Stimulated activated CD4-positive, alpha-beta T cell treated with anti-CD3 and anti-CD28 coated beads, TNF-alpha, amount 100 ng/mL, for 48 hours (primary cell): ENCODE results near the gene STYX.

Experiments
- DNase-seq, 3 donors: peaks; one replicate each; pipeline ENCODE4 v3.0.0-alpha.2; 2020; ENCODE audit warnings: low read depth in 3 of 3

The STYX gene

DNA sequence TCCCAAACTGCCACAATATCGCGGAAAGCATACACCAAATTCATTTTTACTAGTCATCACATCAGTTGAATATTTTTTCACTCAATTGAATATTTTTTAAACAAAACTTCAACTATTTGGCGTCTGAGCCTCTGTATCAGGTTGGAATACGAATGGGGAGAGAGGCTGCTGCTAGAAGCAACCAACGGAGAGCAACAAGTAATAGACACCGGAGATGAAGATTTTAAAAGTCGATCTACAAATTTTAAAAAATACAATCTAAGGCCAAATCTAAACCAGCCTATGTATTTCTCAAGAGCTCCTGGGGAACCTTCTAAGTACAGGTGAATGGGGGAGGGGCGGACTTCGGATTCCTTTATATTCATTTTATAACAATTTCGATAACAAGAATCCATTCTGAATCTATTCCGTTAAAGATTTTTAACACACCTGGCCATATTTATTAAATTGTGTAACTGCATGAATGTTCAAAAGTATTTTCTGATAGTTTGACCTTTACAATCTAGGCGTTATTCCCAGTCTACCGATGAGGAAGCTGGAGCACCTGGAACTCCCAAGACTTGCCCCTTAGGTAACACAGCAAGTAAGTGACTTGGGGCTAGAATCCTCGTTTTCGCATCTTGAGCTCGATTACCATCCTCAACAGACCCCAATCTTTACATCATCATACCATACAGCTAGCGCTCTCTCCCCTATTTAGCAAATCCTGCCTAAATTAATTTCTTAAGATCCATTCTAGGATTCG lies 60.2 kb downstream of the STYX start:
- no peak for DNase-seq

GRCh38 chr14:52790756-52791222 lies 60.8 kb downstream of the STYX start:
- no peak for DNase-seq

DNA sequence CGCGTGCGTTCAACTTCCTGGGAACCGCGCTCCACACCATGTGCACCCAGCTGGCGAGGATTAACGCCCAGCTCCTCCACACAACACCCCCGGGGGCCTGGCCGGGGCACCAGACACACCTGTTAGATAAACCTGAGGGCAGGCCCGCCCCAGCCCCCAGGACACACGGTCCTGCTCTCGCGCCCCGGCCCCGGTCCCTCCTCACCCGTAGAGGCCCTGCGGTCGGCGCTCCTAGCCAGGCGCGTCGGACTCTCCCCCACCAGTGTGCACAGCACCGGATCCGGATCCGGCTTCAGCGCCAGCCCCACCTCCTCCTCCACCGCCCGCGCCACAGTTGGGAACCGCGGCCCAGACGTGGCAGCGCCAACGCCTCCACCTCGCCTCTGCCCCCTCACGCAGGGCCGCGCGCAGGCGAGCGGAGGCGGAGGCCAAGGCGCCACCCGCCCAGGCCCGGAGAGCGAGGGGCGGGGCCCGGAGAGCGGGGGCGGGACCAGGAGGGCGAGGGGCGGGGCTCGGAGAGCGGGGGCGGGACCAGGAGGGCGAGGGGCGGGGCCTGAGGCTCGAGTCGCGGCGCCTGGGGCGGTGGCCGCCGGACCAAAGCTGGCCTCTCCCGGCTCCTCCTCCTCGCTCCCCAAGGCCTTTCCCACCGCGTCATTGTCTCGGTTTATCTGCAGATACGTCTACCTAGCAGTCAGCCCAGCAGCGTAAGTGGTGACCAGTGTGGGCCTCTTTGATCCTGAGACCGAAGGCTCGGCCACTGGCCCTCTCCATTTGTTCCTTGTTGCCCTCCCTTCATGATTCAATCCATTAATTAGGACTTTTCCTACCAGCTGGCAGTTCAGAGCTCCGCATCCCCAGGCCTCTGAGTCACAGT lies 61.5 kb downstream of the STYX start, which contains the start of gene GNPNAT1:
Gene GNPNAT1, minus strand, starts transcription at position 385 of the 874 bp plus-strand sequence. CDS start 6,957 bp downstream, outside the sequence.
- peak; percentile 52 to 82 (median 60) for DNase-seq

DNA sequence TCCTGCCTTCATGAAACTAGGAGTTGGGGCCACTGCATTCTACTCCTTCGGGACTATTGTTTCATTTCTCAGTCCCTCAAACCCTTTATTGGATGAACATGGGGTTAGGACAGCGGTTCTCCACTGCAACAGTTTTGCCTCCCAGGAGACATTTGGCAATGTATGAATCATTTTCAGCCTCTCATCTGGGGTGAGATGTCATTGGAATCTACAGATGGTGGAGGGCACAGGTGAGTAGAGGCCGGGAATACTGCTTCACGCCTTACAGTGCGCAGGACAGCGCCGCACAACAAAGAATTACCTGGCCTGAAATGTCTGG lies 62.1 kb downstream of the STYX start:
- DNase-seq, result no peak

GRCh38 chr14:52793061-52793460 lies 63.1 kb downstream of the STYX start:
- DNase-seq, result no peak

GRCh38 chr14:52797653-52798052 lies 67.7 kb downstream of the STYX start:
- no peak for DNase-seq

DNA sequence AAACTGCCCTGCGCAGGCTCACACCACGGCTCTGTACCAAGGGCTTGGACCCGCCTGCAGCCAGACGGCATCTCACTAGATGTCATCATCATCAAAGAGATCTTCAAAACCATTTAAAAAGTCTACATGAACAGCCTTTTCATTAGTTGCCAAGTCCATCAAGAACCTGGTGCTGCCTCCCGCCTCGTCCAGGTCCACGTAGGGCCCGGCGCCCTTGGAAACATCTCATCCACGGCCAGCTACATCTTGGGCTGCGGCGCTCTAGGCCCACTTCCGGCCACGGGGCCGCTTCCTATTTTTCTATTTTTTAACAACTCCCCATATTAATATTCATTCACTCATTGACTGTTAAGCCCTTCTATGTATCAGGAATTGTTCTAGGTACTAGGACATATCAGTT lies 68.9 kb downstream of the STYX start:
- DNase-seq, result no peak

- no peak for DNase-seq
These were observed 71.2 kb downstream of the STYX start for GRCh38 chr14:52801014-52801712.

DNA sequence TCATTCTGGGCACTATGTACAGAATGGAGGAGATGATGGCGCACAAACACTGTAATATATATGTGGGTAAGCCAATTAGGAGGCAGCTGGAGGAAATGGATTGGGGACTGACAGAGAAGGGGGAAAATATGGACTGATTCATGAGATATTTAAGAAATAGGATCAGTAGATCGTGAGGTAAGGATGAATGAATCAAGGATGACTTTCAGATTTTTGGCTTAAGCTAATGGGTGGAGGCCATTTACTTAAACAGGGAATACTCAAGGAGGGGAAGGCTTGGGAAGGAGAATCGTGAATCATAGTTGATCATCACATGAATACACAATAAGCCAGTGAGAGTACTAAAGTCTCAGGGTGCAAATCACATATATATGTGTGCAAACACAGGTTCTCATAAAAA lies 72.6 kb downstream of the STYX start:
- DNase-seq, result no peak

GRCh38 chr14:52806115-52806514 lies 76.1 kb downstream of the STYX start:
- DNase-seq, result no peak

DNA sequence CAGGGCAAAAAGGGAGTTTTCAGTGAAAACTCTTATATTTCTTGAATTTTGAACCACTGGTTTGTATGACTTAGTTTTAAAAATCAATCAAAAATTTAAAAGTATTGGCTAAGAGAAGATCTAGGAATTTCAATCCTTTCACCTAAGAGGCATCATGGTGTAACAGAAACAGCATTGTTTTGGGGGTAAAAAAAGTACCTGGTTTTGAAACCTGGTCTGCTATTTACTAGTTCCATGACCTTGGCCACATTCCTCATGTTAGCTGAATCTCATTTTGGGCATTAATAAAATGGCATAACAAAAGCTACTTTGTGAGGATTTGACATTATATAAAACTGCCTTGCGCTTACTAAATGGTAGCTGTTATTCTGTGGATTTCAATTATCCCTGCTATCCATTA lies 78.1 kb downstream of the STYX start:
- DNase-seq, result no peak

DNA sequence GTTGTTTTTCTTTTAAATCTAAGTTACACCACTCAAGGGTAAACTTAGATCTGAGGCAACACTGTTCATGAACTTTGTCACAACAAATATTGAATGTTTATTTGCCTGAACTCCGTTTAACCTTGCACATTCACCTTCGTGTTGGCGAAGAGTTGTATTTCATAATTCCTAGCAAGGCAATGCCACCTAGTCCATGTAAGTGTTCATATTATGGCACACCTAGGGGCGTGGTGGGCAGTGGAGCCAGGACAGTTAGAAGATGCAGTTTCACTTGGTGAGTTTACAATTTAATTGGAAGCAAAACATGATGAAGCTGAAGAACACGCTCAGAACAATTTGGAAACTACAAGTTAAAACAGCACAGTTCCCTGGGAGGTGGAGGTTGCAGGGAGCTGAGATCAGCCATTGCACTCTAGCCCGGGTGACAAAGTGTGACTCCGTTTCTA lies 91.9 kb downstream of the STYX start:
- DNase-seq, result no peak

- DNase-seq, result no peak
These were observed 94.5 kb downstream of the STYX start for GRCh38 chr14:52824462-52824861.
